ENCODE data around the gene ILDR1.

- TF ChIP-seq CTCF (IDR thresholded peaks at IDR 0.05) (peak in 1 of 6 experiments; percentile 14), POLR2A (IDR thresholded peaks at IDR 0.05) (no peak)
These were observed 32.1 kb downstream of the ILDR1 start for GRCh38 chr3:121989943-121990342.

All from adrenal gland (tissue), 5 donors.